Stomach (tissue), 9 donors: ENCODE measurements around the gene MALAT1. TPM values are rescaled to one million over a fixed set of nuclear protein-coding genes. Genes with fewer than 3 reads are reported as not detected.

Experiments used
- DNase-seq, 2 donors: peaks; one replicate each; pipeline versions ENCODE4 v3.0.0 to v3.0.0-alpha.2; 2013 to 2019
- H3K27ac ChIP-seq, 5 donors: fragments of 200-600 bp in 4 of 5; sonication (generic) in 4 of 5; one replicate each; pipeline ENCODE4 v1.5.1; 2013 to 2019; ENCODE audit warnings: mild to moderate bottlenecking in 1 of 5, moderate library complexity in 1 of 5
- H3K27me3 ChIP-seq, 3 donors: fragments of 200-600 bp; sonication (generic); one replicate each; pipeline ENCODE4 v1.5.1; 2017 to 2019; ENCODE audit warnings: mixed run types in 1 of 3
- H3K36me3 ChIP-seq, 4 donors: fragments of 200-600 bp; sonication (generic); 1 replicate in 3 of 4; 2 replicates in 1 of 4; pipeline ENCODE4 v1.5.1; 2016 to 2019
- H3K4me1 ChIP-seq, 4 donors: fragments of 200-600 bp; sonication (generic); one replicate each; pipeline ENCODE4 v1.5.1; 2016 to 2019
- H3K4me3 ChIP-seq, 4 donors: fragments of 200-600 bp; sonication (generic) in 3 of 4; one replicate each; pipeline ENCODE4 v1.5.1; 2016 to 2019; ENCODE audit warnings: mild to moderate bottlenecking in 1 of 4
- H3K9me3 ChIP-seq, 4 donors: fragments of 200-600 bp; sonication (generic); one replicate each; pipeline ENCODE4 v1.5.1; 2016 to 2019
- CTCF ChIP-seq, 7 experiments: fragments of 450-650 bp in 4 of 7; fragments of 200-600 bp in 3 of 7; sonication (generic) in 3 of 7; IDR thresholded peaks; one replicate each; pipeline ENCODE4 v1.5.1; 2016 to 2019; ENCODE audit warnings: antibody characterized with exemption in 7 of 7, control low read depth in 2 of 7, mild to moderate bottlenecking in 1 of 7
- EP300 ChIP-seq: sonication (generic); formaldehyde crosslinking; IDR thresholded peaks from one replicate; pipeline ENCODE4 v1.6.1; 2017; ENCODE audit warnings: antibody characterized with exemption
- POLR2A ChIP-seq, 4 donors: fragments of 450-650 bp; IDR thresholded peaks; one replicate each; pipeline ENCODE4 v1.6.1; 2016; ENCODE audit warnings: antibody characterized with exemption in 4 of 4, control low read depth in 2 of 4, mild to moderate bottlenecking in 1 of 4, moderate library complexity in 1 of 4
- POLR2AphosphoS5 ChIP-seq, 3 donors: sonication (generic); formaldehyde crosslinking; IDR thresholded peaks; one replicate each; pipeline ENCODE4 v1.6.1; 2016; ENCODE audit warnings: antibody characterized with exemption in 3 of 3
- WGBS, 5 donors: extraction: QIAGEN DNeasy Blood & Tissue Kit in 3 of 5; methylation state at CpG; one replicate each; pipeline versions ENCODE4 v1.1.5 to v1.1.7; 2013 to 2018; 5-methylcytosine and 5-hydroxymethylcytosine counted together
- intact Hi-C: fragments of 100-400 bp; cut with DNase I; formaldehyde crosslinking; loops from one replicate; pipeline ENCODE4 v1.15.1; 2023; ENCODE audit warnings: low total_unique reads
- polyA plus RNA-seq, 3 donors: library from polyadenylated mRNA; stranded (reverse); fragments of 200-250 nt; gene quantifications; one replicate each; pipeline ENCODE4 v1.2.3, GENCODE V29; 2013
- total RNA-seq, 5 donors: library from RNA; depleted of rRNA; stranded (reverse); fragments of >200 nt; gene quantifications; one replicate each; pipeline versions ENCODE4 v1.1.0 to v1.2.3, GENCODE V29; 2014 to 2016
- donor health status: healthy with polysubstance abuse.
- donor health status: Bipolar disorder and iron deficiency.
- donor health status: healthy.

Gene MALAT1
- total and polyA plus RNA-seq, 8 donors, result 124 to 39,496 (median 11,695) TPM

DNA sequence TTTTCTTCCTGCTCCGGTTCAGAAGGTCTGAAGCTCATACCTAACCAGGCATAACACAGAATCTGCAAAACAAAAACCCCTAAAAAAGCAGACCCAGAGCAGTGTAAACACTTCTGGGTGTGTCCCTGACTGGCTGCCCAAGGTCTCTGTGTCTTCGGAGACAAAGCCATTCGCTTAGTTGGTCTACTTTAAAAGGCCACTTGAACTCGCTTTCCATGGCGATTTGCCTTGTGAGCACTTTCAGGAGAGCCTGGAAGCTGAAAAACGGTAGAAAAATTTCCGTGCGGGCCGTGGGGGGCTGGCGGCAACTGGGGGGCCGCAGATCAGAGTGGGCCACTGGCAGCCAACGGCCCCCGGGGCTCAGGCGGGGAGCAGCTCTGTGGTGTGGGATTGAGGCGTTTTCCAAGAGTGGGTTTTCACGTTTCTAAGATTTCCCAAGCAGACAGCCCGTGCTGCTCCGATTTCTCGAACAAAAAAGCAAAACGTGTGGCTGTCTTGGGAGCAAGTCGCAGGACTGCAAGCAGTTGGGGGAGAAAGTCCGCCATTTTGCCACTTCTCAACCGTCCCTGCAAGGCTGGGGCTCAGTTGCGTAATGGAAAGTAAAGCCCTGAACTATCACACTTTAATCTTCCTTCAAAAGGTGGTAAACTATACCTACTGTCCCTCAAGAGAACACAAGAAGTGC lies 661 bp upstream of the MALAT1 start:
- H3K27me3 ChIP-seq, result no peaks in the 10 kb centered on the region
- peak overlapping the region; percentile 91 to 99 (median 99) for H3K27ac ChIP-seq
- no peak for TF ChIP-seq CTCF (IDR thresholded peaks at IDR 0.05)
- TF ChIP-seq POLR2A (IDR thresholded peaks at IDR 0.05), result no peak
- TF ChIP-seq POLR2AphosphoS5 (IDR thresholded peaks at IDR 0.05), result peak in 2 of 3 donors; percentile 1 to 13
- no peak for TF ChIP-seq EP300
- peaks cover 17 to 30% (median 19%) of the 10 kb centered on the region in 4 donors for H3K36me3 ChIP-seq
- peak; percentile 63 to 88 for DNase-seq
- 0 to 2% (median 1%) methylated on average over 24 of the region's 24 CpGs for WGBS, 5 donors
- intact Hi-C loops, result no loop called here
- peak overlapping the region; percentile 77 to 95 (median 84) for H3K4me3 ChIP-seq
- peaks cover 39 to 41% (median 40%) of the 10 kb centered on the region in 4 donors for H3K4me1 ChIP-seq
- no peaks in the 10 kb centered on the region for H3K9me3 ChIP-seq

DNA sequence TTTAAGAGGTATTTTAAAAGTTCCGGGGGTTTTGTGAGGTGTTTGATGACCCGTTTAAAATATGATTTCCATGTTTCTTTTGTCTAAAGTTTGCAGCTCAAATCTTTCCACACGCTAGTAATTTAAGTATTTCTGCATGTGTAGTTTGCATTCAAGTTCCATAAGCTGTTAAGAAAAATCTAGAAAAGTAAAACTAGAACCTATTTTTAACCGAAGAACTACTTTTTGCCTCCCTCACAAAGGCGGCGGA lies 193 bp upstream of the MALAT1 start:
- peaks cover 21 to 35% (median 23%) of the 10 kb centered on the region in 4 donors for H3K36me3 ChIP-seq
- H3K4me3 ChIP-seq, result peak overlapping the region; percentile 77 to 95 (median 84)
- no peaks in the 10 kb centered on the region for H3K9me3 ChIP-seq
- intact Hi-C loops, result no loop called here
- TF ChIP-seq CTCF (IDR thresholded peaks at IDR 0.05) (peak in 1 of 7 experiments; percentile 5), POLR2A (IDR thresholded peaks at IDR 0.05) (no peak)
- peak overlapping the region; percentile 91 to 99 (median 99) for H3K27ac ChIP-seq
- no peak for DNase-seq
- no peaks in the 10 kb centered on the region for H3K27me3 ChIP-seq
- H3K4me1 ChIP-seq, result peaks cover 34 to 39% (median 36%) of the 10 kb centered on the region in 4 donors
- WGBS, 5 donors, result 0 to 1% (median 0%) methylated on average over 6 of the region's 6 CpGs

DNA sequence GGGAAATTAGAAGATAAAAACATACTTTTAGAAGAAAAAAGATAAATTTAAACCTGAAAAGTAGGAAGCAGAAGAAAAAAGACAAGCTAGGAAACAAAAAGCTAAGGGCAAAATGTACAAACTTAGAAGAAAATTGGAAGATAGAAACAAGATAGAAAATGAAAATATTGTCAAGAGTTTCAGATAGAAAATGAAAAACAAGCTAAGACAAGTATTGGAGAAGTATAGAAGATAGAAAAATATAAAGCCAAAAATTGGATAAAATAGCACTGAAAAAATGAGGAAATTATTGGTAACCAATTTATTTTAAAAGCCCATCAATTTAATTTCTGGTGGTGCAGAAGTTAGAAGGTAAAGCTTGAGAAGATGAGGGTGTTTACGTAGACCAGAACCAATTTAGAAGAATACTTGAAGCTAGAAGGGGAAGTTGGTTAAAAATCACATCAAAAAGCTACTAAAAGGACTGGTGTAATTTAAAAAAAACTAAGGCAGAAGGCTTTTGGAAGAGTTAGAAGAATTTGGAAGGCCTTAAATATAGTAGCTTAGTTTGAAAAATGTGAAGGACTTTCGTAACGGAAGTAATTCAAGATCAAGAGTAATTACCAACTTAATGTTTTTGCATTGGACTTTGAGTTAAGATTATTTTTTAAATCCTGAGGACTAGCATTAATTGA lies 1.0 kb downstream of the MALAT1 start:
- 0 to 1% (median 0%) methylated on average over 3 of the region's 3 CpGs for WGBS, 5 donors
- Histone ChIP-seq H3K9me3 (no peaks in the 10 kb centered on the region), H3K4me1 (peaks cover 25 to 39% (median 35%) of the 10 kb centered on the region in 4 donors), H3K27me3 (no peaks in the 10 kb centered on the region), H3K4me3 (peak overlapping the region; percentile 77 to 95 (median 84)), H3K27ac (peak overlapping the region; percentile 92 to 99 (median 99)), H3K36me3 (peaks cover 33 to 47% (median 35%) of the 10 kb centered on the region in 4 donors)
- TF ChIP-seq POLR2A (IDR thresholded peaks at IDR 0.05), result no peak
- peak in 1 of 3 donors; percentile 16 for TF ChIP-seq POLR2AphosphoS5 (IDR thresholded peaks at IDR 0.05)
- DNase-seq, result no peak
- intact Hi-C loops, result loop anchor here (5.0 kb wide), 1 partner anchor 73 kb away; no protein-coding TSS in a partner anchor

GRCh38 chr11:65500387-65501185 lies 1.7 kb downstream of the MALAT1 start:
- intact Hi-C loops, result loop anchor here (5.0 kb wide), 1 partner anchor 73 kb away; no protein-coding TSS in a partner anchor
- no peaks in the 10 kb centered on the region for H3K9me3 ChIP-seq
- peak in 1 of 2 donors; percentile 72 for DNase-seq
- TF ChIP-seq POLR2AphosphoS5 (IDR thresholded peaks at IDR 0.05) (peak; percentile 47 to 90 (median 90)), CTCF (IDR thresholded peaks at IDR 0.05) (no peak), POLR2A (IDR thresholded peaks at IDR 0.05) (peak in 2 of 4 donors; percentile 46 to 54)
- H3K36me3 ChIP-seq, result peaks cover 41 to 54% (median 42%) of the 10 kb centered on the region in 4 donors
- peak overlapping the region; percentile 77 to 95 (median 84) for H3K4me3 ChIP-seq
- peaks cover 26 to 39% (median 35%) of the 10 kb centered on the region in 4 donors for H3K4me1 ChIP-seq
- peak overlapping the region; percentile 92 to 99 (median 99) for H3K27ac ChIP-seq
- no peaks in the 10 kb centered on the region for H3K27me3 ChIP-seq
- 0 to 1% (median 0%) methylated on average over 20 of the region's 20 CpGs for WGBS, 5 donors
